ENCODE data around the gene ZBTB20.

ZBTB20 gene

DNA sequence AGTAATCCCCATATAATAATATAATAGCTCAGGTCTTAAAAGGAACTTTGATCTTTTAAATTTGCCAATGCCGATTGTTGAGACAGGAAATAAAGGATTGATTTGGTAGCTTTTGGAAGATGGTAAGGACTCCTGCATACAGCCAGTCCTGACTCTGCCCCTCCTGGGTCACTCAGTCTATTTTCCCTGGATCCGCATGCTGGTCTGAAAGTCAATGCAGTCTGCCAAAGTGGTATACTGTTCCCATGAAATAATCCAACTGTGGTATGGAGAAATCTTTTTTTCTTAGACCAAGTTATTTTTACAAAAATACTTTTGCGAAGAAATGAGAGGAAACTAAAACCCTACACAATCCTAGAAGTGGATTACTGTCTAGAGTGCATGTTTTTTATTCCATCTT is 662.2 kb downstream of the ZBTB20 start:
- H3K4me3 ChIP-seq (ENCODE audit: low read length): no peak overlapping the region
- no peak for DNase-seq (ENCODE audit: low read depth)
- TF ChIP-seq CTCF (conservative IDR thresholded peaks at IDR 0.05; ENCODE audit: low read depth, low read length): no peak

GRCh38 chr3:114481113-114481512 is 666.0 kb downstream of the ZBTB20 start:
- DNase-seq (ENCODE audit: low read depth): no peak
- no peak overlapping the region for H3K4me3 ChIP-seq (ENCODE audit: low read length)
- TF ChIP-seq CTCF (conservative IDR thresholded peaks at IDR 0.05; ENCODE audit: low read depth, low read length): no peak

DNA sequence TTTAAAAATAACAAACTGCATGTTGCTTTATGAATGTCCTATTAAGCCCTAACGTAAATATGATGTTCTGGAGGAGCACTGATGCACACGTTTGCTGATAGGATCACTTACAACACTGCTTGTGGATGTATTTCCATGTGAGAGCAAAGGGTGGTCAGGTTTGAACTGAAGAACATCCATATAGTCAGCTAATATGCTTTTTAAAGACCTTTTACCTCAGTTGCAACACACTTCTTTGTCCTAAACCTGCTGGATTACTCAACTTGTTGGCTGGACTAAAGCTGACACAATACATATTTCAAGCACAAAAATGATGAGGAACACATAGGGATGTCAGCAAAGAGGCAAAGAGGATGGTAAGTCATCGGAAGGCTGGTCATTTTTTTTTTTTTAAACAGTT is 666.6 kb downstream of the ZBTB20 start:
- TF ChIP-seq CTCF (conservative IDR thresholded peaks at IDR 0.05; ENCODE audit: low read depth, low read length): no peak
- DNase-seq (ENCODE audit: low read depth): no peak
- H3K4me3 ChIP-seq (ENCODE audit: low read length): no peak overlapping the region

DNA sequence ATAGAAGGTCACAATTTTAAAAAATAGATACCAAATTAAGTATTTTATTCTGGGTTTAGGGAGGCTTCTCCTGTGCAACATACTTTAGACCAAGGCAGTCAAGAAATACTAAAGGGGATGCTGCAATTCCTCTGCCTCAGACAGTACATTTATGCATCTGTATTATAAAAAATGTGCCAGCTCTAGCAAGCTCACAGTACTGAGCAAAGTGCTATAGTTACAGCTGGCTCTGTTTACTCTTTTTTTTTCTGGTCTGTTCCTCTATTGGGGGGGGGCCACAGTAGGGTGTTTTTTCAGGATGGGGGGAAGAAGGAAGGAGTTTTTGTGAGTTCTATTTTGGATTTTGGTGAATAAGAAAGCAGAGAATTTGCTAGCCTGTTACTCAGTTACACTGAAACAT is 668.3 kb downstream of the ZBTB20 start:
- no peak for TF ChIP-seq CTCF (conservative IDR thresholded peaks at IDR 0.05; ENCODE audit: low read depth, low read length)
- no peak overlapping the region for H3K4me3 ChIP-seq (ENCODE audit: low read length)
- no peak for DNase-seq (ENCODE audit: low read depth)

DNA sequence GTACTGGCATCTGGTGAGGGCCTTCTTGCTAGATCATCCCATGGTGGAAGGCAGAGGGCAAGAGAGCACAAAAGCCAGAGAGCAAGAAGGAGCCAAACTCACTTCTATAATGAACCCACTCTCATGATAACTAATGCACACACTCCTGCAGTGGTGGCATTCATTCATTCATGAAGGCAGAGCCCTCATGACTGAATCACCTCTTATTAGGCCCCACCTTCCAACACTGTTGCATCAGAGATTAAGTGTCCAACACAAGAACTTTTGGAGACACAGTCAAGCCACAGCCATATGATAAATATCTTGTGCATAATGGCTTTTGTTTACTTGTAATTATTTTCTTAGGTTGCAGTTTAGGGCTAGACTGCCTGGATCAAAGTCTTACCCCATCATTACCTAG is 670.6 kb downstream of the ZBTB20 start:
- TF ChIP-seq CTCF (conservative IDR thresholded peaks at IDR 0.05; ENCODE audit: low read depth, low read length): no peak
- no peak for DNase-seq (ENCODE audit: low read depth)
- H3K4me3 ChIP-seq (ENCODE audit: low read length): no peak overlapping the region

- TF ChIP-seq CTCF (conservative IDR thresholded peaks at IDR 0.05; ENCODE audit: low read depth, low read length): no peak
- no peak for DNase-seq (ENCODE audit: low read depth)
- H3K4me3 ChIP-seq (ENCODE audit: low read length): no peak overlapping the region
These were observed 675.6 kb downstream of the ZBTB20 start for GRCh38 chr3:114471478-114471877.

DNA sequence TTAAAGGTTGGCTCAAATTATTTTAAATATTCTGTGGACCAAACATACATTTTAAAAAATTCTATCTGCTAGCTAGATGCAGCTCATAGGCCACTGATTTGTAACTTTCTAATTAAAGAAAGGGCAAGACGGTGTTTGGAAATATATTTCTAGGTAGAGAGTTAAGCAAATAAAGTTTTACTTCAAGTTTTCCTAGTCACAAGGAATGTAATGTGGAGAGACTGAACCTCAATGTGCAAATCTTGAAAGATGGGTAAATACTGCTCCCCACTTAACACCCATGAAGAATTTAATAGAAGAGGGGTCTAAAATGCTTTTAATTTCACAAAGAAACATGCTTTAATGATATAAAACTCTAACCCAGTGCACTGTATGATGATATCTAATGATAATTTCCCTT is 678.0 kb downstream of the ZBTB20 start:
- DNase-seq (ENCODE audit: low read depth): no peak

More for the DNA sequence above, 678.0 kb downstream of the ZBTB20 start:
- H3K4me3 ChIP-seq (ENCODE audit: low read length): no peak overlapping the region
- no peak for TF ChIP-seq CTCF (conservative IDR thresholded peaks at IDR 0.05; ENCODE audit: low read depth, low read length)
